IMR-90 (cell line): ENCODE measurements around the gene ASB11. TPM values are rescaled to one million over a fixed set of nuclear protein-coding genes. Genes with fewer than 3 reads are reported as not detected.

Experiments
- ATAC-seq: fragments of 200-7000 bp; cut with Tn5 transposase; 2 replicates; pipeline ENCODE4 v1.9.1; 2020; ENCODE audit warnings: low read depth, mild to moderate bottlenecking, moderate library complexity
- BruUV-seq: library from RNA; stranded (reverse); fragments of 400-500 nt; replicated peaks from 2 replicates; lab custom pipeline; 2021; lab: Mats Ljungman, UMichigan
- CTCF ChIA-PET: fragments of 300-600 bp; formaldehyde crosslinking; extraction: SDS; loops from one replicate; lab custom pipeline; 2021; ENCODE audit warnings: antibody characterized with exemption; lab: Yijun Ruan, JAX
- POLR2A ChIA-PET: fragments of 300-600 bp; sonication (Branson Sonifier 250); formaldehyde crosslinking; loops from one replicate; lab custom pipeline; 2022; ENCODE audit warnings: antibody characterized with exemption; ENCODE audit not compliant: unreplicated experiment; lab: Charles Lee
- DNase-seq: peaks from one replicate; pipeline ENCODE4 v3.0.0; 2013
- H2AFZ ChIP-seq: replicated peaks from 2 replicates; pipeline ENCODE3; 2013; ENCODE audit warnings: low read length, mild to moderate bottlenecking; ENCODE audit not compliant: poor library complexity
- H2AK5ac ChIP-seq: 2 replicates; pipeline ENCODE4 v1.6.1; 2013; ENCODE audit warnings: low read depth, low read length, inconsistent platforms
- H2AK9ac ChIP-seq: replicated peaks from 2 replicates; pipeline ENCODE3; 2013; ENCODE audit warnings: mild to moderate bottlenecking, low read depth, low read length, moderate library complexity; ENCODE audit not compliant: poor library complexity
- H2BK120ac ChIP-seq: 2 replicates; pipeline ENCODE4 v1.6.1; 2013; ENCODE audit warnings: low read depth, low read length, inconsistent platforms
- H2BK15ac ChIP-seq: 3 replicates; pipeline ENCODE4 v1.6.1; 2013; ENCODE audit warnings: low read depth, low read length, inconsistent platforms
- H2BK20ac ChIP-seq: 2 replicates; pipeline ENCODE4 v1.6.1; 2013; ENCODE audit warnings: low read depth, mild to moderate bottlenecking, inconsistent platforms, low read length, moderate library complexity
- H2BK5ac ChIP-seq: 2 replicates; pipeline ENCODE4 v1.6.1; 2013; ENCODE audit warnings: mild to moderate bottlenecking, low read depth, low read length, inconsistent platforms; ENCODE audit not compliant: poor library complexity, severe bottlenecking
- H3K14ac ChIP-seq: replicated peaks from 2 replicates; pipeline ENCODE4 v1.6.1; 2013; ENCODE audit warnings: low read depth, low read length, inconsistent platforms
- H3K18ac ChIP-seq: 2 replicates; pipeline ENCODE4 v1.6.1; 2013; ENCODE audit warnings: low read depth, low read length, control low read depth
- H3K23ac ChIP-seq: 2 replicates; pipeline ENCODE4 v1.6.1; 2013; ENCODE audit warnings: low read depth, low read length, inconsistent platforms
- H3K27ac ChIP-seq: 2 replicates; pipeline ENCODE4 v1.5.1; 2013; ENCODE audit warnings: mild to moderate bottlenecking, control low read depth, low read length; ENCODE audit not compliant: insufficient read depth
- H3K27me3 ChIP-seq: 2 replicates; pipeline ENCODE4 v1.6.1; 2013; ENCODE audit warnings: low read length; ENCODE audit not compliant: control insufficient read depth, insufficient read depth
- H3K36me3 ChIP-seq: 2 replicates; pipeline ENCODE4 v1.6.1; 2013; ENCODE audit warnings: low read length, mixed read lengths; ENCODE audit not compliant: control insufficient read depth, insufficient read depth
- H3K4ac ChIP-seq: 2 replicates; pipeline ENCODE4 v1.6.1; 2013; ENCODE audit warnings: low read depth, low read length, inconsistent platforms
- H3K4me1 ChIP-seq: 2 replicates; pipeline ENCODE4 v1.6.1; 2013; ENCODE audit warnings: low read length, mixed read lengths; ENCODE audit not compliant: control insufficient read depth, insufficient read depth
- H3K4me2 ChIP-seq: 2 replicates; pipeline ENCODE4 v1.6.1; 2013; ENCODE audit warnings: low read depth, mild to moderate bottlenecking, control low read depth, low read length, moderate library complexity
- H3K4me3 ChIP-seq: 2 replicates; pipeline ENCODE4 v1.5.1; 2013; ENCODE audit warnings: low read depth, mild to moderate bottlenecking, control low read depth, low read length, moderate library complexity; ENCODE audit not compliant: insufficient read depth
- H3K56ac ChIP-seq: 2 replicates; pipeline ENCODE4 v1.6.1; 2013; ENCODE audit warnings: low read length, inconsistent platforms; ENCODE audit not compliant: insufficient read depth; ENCODE audit errors: extremely low read depth
- H3K79me1 ChIP-seq, 2 experiments: 2 replicates each; pipeline ENCODE4 v1.6.1; 2013; ENCODE audit warnings: low read length in 2 of 2, inconsistent platforms in 1 of 2, low read depth in 1 of 2
- H3K9ac ChIP-seq: 2 replicates; pipeline ENCODE4 v1.6.1; 2013; ENCODE audit warnings: low read depth, low read length, control low read depth
- H3K9me1 ChIP-seq: 2 replicates; pipeline ENCODE4 v1.6.1; 2013; ENCODE audit warnings: low read length, inconsistent platforms; ENCODE audit not compliant: insufficient read depth
- H3K9me3 ChIP-seq: 2 replicates; pipeline ENCODE4 v1.6.1; 2013; ENCODE audit warnings: low read length; ENCODE audit not compliant: control insufficient read depth, insufficient read depth
- H4K20me1 ChIP-seq: 2 replicates; pipeline ENCODE4 v1.6.1; 2013; ENCODE audit warnings: low read length, inconsistent platforms; ENCODE audit not compliant: insufficient read depth
- H4K5ac ChIP-seq: 2 replicates; pipeline ENCODE4 v1.6.1; 2013; ENCODE audit warnings: mild to moderate bottlenecking, low read depth, low read length, control low read depth
- H4K8ac ChIP-seq, 2 experiments: 2 replicates each; pipeline ENCODE4 v1.6.1; 2013; ENCODE audit warnings: low read depth in 2 of 2, low read length in 2 of 2, control low read depth in 1 of 2, inconsistent platforms in 1 of 2
- H4K91ac ChIP-seq: 2 replicates; pipeline ENCODE4 v1.6.1; 2013; ENCODE audit warnings: low read depth, low read length, inconsistent platforms; ENCODE audit not compliant: insufficient read depth
- CEBPB ChIP-seq: IDR thresholded peaks from 2 replicates; pipeline ENCODE4 v1.6.1; 2012; ENCODE audit warnings: low read depth, low read length, improper control_type of control experiment
- CHD1 ChIP-seq: IDR thresholded peaks from 2 replicates; pipeline ENCODE4 v1.6.1; 2012; ENCODE audit warnings: low read depth, low read length, improper control_type of control experiment
- CTCF ChIP-seq: conservative IDR thresholded peaks from 2 replicates; pipeline ENCODE4 v1.5.1; 2012; ENCODE audit warnings: mild to moderate bottlenecking, low read depth, low read length, improper control_type of control experiment
- ELK1 ChIP-seq: fragments of 150-350 bp; IDR thresholded peaks from 2 replicates; pipeline ENCODE4 v1.6.1; 2016; ENCODE audit warnings: low read depth, mild to moderate bottlenecking, low read length, moderate library complexity, borderline replicate concordance
- FOS ChIP-seq: fragments of 150-350 bp; IDR thresholded peaks from 2 replicates; pipeline ENCODE4 v1.6.1; 2016; ENCODE audit warnings: low read depth, low read length
- MAFK ChIP-seq: IDR thresholded peaks from 2 replicates; pipeline ENCODE4 v1.6.1; 2012; ENCODE audit warnings: low read depth, low read length, improper control_type of control experiment
- MAZ ChIP-seq: IDR thresholded peaks from 2 replicates; pipeline ENCODE4 v1.6.1; 2012; ENCODE audit warnings: low read depth, mild to moderate bottlenecking, low read length, improper control_type of control experiment, moderate library complexity, borderline replicate concordance
- MXI1 ChIP-seq: IDR thresholded peaks from 2 replicates; pipeline ENCODE4 v1.6.1; 2012; ENCODE audit warnings: low read depth, mild to moderate bottlenecking, low read length, moderate library complexity, borderline replicate concordance
- NFE2L2 ChIP-seq: fragments of 150-350 bp; IDR thresholded peaks from 2 replicates; pipeline ENCODE4 v1.6.1; 2016; ENCODE audit warnings: low read depth, mild to moderate bottlenecking, low read length
- POLR2A ChIP-seq: IDR thresholded peaks from 2 replicates; pipeline ENCODE4 v1.6.1; 2012; ENCODE audit warnings: mild to moderate bottlenecking, low read depth, low read length
- RAD21 ChIP-seq: IDR thresholded peaks from 2 replicates; pipeline ENCODE4 v1.6.1; 2012; ENCODE audit warnings: low read length, improper control_type of control experiment
- RCOR1 ChIP-seq: IDR thresholded peaks from 2 replicates; pipeline ENCODE4 v1.6.1; 2012; ENCODE audit warnings: mild to moderate bottlenecking, low read length, improper control_type of control experiment; ENCODE audit not compliant: insufficient replicate concordance
- RFX5 ChIP-seq: IDR thresholded peaks from 2 replicates; pipeline ENCODE4 v1.8.0; 2012; ENCODE audit warnings: low read depth, mild to moderate bottlenecking, low read length, moderate library complexity
- SMC3 ChIP-seq: fragments of 150-350 bp; IDR thresholded peaks from 2 replicates; pipeline ENCODE4 v1.6.1; 2016; ENCODE audit warnings: low read depth, mild to moderate bottlenecking, antibody characterized with exemption, low read length, moderate library complexity
- USF2 ChIP-seq: fragments of 150-350 bp; IDR thresholded peaks from 2 replicates; pipeline ENCODE4 v1.6.1; 2017; ENCODE audit warnings: mild to moderate bottlenecking, antibody characterized with exemption, low read length, low read depth
- WGBS, 2 experiments: methylation state at CpG; one replicate each; pipeline versions ENCODE4 v1.1.5 to v1.1.7; 2013; ENCODE audit warnings: missing lambda C conversion rate in 2 of 2; ENCODE audit not compliant: insufficient read length in 1 of 2; ENCODE audit errors: extremely low coverage in 2 of 2; 5-methylcytosine and 5-hydroxymethylcytosine counted together
- dilution Hi-C: fragments of 300-500 bp; cut with HindIII; formaldehyde crosslinking; loops from one replicate; pipeline ENCODE4 v1.14.3; 2018; ENCODE audit warnings: low sequenced_read_pairs; ENCODE audit not compliant: unreplicated experiment
- in situ Hi-C: fragments of 300-500 bp; cut with MboI; formaldehyde crosslinking; loops from 3 replicates; pipeline ENCODE4 v1.14.3; 2019; ENCODE audit warnings: low sequenced_read_pairs, inconsistent platforms, mixed read lengths
- intact Hi-C: fragments of 100-400 bp; cut with micrococcal nuclease; formaldehyde crosslinking; loops from 2 replicates; pipeline ENCODE4 v1.10.0; 2022
- polyA plus RNA-seq, 3 experiments: library from polyadenylated mRNA; depleted of rRNA; stranded (reverse); fragments of >200 nt; gene quantifications; 2 replicates each; pipeline ENCODE4 v1.2.3, GENCODE V29; 2012; ENCODE audit warnings: low replicate concordance in 1 of 3
- total RNA-seq: library from RNA; depleted of rRNA; stranded (reverse); fragments of >200 nt; gene quantifications from 2 replicates; pipeline ENCODE4 v1.2.3, GENCODE V29; 2012

ASB11 gene
- total and polyA plus RNA-seq, 2 of the 4 experiments (the other 2 are of a cell fraction) = not detected

GRCh38 chrX:15322472-15322871 lies 7.0 kb upstream of the ASB11 start:
- Histone ChIP-seq H3K18ac (no peak overlapping the region), H2BK20ac (no peak overlapping the region), H4K8ac (no peak overlapping the region), H2AK5ac (no peak overlapping the region), H4K20me1 (no peaks in the 10 kb centered on the region), H3K36me3 (no peaks in the 10 kb centered on the region), H3K4me3 (no peak overlapping the region), H2AK9ac (no peak overlapping the region), H2BK120ac (no peak overlapping the region), H3K9me1 (no peaks in the 10 kb centered on the region), H2BK5ac (no peak overlapping the region), H3K9ac (no peak overlapping the region), H3K4me1 (no peaks in the 10 kb centered on the region), H3K4me2 (no peak overlapping the region), H3K27me3 (no peaks in the 10 kb centered on the region), H3K27ac (no peak overlapping the region), H2BK15ac (no peak overlapping the region), H3K23ac (no peak overlapping the region), H3K79me1 (no peaks in the 10 kb centered on the region), H2AFZ (no peak overlapping the region), H4K91ac (no peak overlapping the region), H3K9me3 (no peaks in the 10 kb centered on the region), H4K5ac (no peak overlapping the region), H3K56ac (no peak overlapping the region), H3K14ac (no peak overlapping the region), H3K4ac (no peak overlapping the region)
- ChIA-PET CTCF (interaction anchor here (1.1 kb wide), 1 partner anchor 11 kb away, joined by 3 read pairs; no protein-coding TSS in a partner anchor), POLR2A (no interaction called here)
- no peak for DNase-seq
- intact Hi-C loops (no loop called here), in situ Hi-C loops (no loop called here), dilution Hi-C loops (no loop called here)
- no CpG with 5 or more reads among the region's 5 CpGs for WGBS, 2 experiments
- no TSS peak for BruUV-seq
- TF ChIP-seq RCOR1 (no peak), MXI1 (no peak), FOS (no peak), RAD21 (no peak), CEBPB (no peak), MAFK (no peak), POLR2A (no peak), NFE2L2 (no peak), MAZ (no peak), RFX5 (no peak), CTCF (no peak), USF2 (no peak), SMC3 (no peak), ELK1 (no peak), CHD1 (no peak)
- ATAC-seq = no peak
